AG20443 (cell line): ENCODE measurements around the gene ACIN1.

Experiments
- DNase-seq: peaks from one replicate; pipeline ENCODE4 v3.0.0; 2012; ENCODE audit warnings: low spot score, mixed read lengths

Gene ACIN1

GRCh38 chr14:23094666-23095195 is at the start of gene ACIN1:
Gene ACIN1, minus strand, starts transcription at chr14:23095136. Its CDS starts 24 bp downstream, at chr14:23095112.
- peak; percentile 86 for DNase-seq

GRCh38 chr14:23143911-23144310 is 49.0 kb upstream of the ACIN1 start:
- DNase-seq: no peak

- DNase-seq: no peak
These were observed 47.9 kb upstream of the ACIN1 start for GRCh38 chr14:23142826-23143225.

GRCh38 chr14:23141706-23142444 is 46.9 kb upstream of the ACIN1 start:
- DNase-seq: peak; percentile 81

GRCh38 chr14:23140371-23140770 is 45.4 kb upstream of the ACIN1 start:
- DNase-seq: no peak

- DNase-seq: no peak
These were observed 44.9 kb upstream of the ACIN1 start for GRCh38 chr14:23139874-23140273.

- DNase-seq: no peak
These were observed 43.0 kb upstream of the ACIN1 start for GRCh38 chr14:23137813-23138535.

- no peak for DNase-seq
These were observed 42.4 kb upstream of the ACIN1 start for GRCh38 chr14:23137192-23137812.

- no peak for DNase-seq
These were observed 41.7 kb upstream of the ACIN1 start for GRCh38 chr14:23136566-23137133.

- DNase-seq: no peak
These were observed 38.0 kb upstream of the ACIN1 start for GRCh38 chr14:23132970-23133369.

- DNase-seq: no peak
These were observed 36.5 kb upstream of the ACIN1 start for GRCh38 chr14:23131482-23131881.

- no peak for DNase-seq
These were observed 35.9 kb upstream of the ACIN1 start for GRCh38 chr14:23130871-23131270.

- DNase-seq: no peak
These were observed 34.9 kb upstream of the ACIN1 start for GRCh38 chr14:23129759-23130316.

- no peak for DNase-seq
These were observed 34.2 kb upstream of the ACIN1 start for GRCh38 chr14:23128969-23129758.

- no peak for DNase-seq
These were observed 32.9 kb upstream of the ACIN1 start for GRCh38 chr14:23127861-23128260.

- no peak for DNase-seq
These were observed 31.8 kb upstream of the ACIN1 start for GRCh38 chr14:23126548-23127278.

- no peak for DNase-seq
These were observed 31.1 kb upstream of the ACIN1 start for GRCh38 chr14:23125933-23126524.

GRCh38 chr14:23125011-23125410 is 30.1 kb upstream of the ACIN1 start:
- peak; percentile 46 for DNase-seq

- no peak for DNase-seq
These were observed 29.5 kb upstream of the ACIN1 start for GRCh38 chr14:23124337-23124954.

- peak; percentile 61 for DNase-seq
These were observed 28.5 kb upstream of the ACIN1 start for GRCh38 chr14:23123419-23123818.
